GM10266 (cell line): ENCODE results near the gene RIPOR3.

Experiments
- DNase-seq: peaks from one replicate; pipeline ENCODE4 v3.0.0; 2012; ENCODE audit errors: extremely low spot score
- TF ChIP-seq, protein P1 (sequence below): IDR thresholded peaks from 2 replicates; pipeline ENCODE4 v1.5.1; 2012; ENCODE audit warnings: mild to moderate bottlenecking, low read depth; ENCODE audit not compliant: control insufficient read depth, insufficient read depth; ENCODE audit errors: missing control alignments

Gene RIPOR3

DNA sequence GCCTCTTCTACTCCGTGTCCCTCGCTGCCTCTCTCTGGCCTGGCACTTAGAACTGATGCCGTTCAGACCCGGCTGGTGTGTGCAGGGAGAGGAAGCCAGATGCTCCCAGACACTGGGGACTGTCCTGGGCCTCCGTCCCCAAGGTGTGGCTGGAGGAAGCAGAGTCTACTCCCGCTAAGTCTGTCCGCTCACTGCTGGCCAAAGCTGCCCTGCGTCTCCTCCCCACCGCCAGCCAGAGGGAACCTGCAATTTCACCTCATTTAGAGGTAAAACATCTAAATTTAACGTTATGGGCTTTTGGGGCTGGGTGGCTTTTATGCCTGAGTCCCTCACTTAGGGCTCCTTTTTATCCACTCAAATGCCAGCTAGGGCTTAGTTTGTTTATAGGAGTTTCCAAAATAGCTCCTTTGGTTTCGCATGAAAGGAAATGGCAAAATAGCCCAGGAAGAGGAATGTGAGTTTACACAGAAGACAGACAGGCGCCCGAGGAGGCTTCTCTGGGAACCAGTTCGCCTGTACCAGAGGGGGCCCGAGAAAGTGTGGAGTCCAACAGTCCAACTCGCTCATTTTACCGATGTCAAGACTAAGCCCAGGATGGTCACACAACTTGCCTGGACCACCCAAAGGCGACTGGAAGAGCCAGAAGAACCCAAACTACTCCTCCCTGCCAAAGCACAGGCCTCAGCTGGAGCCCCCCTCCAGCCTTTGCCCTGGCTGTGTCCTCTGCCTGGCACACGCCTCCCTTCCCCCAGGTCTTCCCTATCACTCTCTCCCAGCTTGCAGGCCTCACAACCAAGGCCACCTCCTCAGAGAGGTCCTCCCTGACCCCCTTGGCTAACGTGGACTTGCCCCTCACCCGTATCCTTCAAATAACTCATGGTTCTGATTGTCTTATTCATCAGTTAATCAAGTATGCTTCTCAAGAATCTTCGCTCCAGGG, 54.5 kb downstream of the RIPOR3 start:
- TF ChIP-seq, protein P1, sequence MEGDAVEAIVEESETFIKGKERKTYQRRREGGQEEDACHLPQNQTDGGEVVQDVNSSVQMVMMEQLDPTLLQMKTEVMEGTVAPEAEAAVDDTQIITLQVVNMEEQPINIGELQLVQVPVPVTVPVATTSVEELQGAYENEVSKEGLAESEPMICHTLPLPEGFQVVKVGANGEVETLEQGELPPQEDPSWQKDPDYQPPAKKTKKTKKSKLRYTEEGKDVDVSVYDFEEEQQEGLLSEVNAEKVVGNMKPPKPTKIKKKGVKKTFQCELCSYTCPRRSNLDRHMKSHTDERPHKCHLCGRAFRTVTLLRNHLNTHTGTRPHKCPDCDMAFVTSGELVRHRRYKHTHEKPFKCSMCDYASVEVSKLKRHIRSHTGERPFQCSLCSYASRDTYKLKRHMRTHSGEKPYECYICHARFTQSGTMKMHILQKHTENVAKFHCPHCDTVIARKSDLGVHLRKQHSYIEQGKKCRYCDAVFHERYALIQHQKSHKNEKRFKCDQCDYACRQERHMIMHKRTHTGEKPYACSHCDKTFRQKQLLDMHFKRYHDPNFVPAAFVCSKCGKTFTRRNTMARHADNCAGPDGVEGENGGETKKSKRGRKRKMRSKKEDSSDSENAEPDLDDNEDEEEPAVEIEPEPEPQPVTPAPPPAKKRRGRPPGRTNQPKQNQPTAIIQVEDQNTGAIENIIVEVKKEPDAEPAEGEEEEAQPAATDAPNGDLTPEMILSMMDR, result no peak
- no peak for DNase-seq

DNA sequence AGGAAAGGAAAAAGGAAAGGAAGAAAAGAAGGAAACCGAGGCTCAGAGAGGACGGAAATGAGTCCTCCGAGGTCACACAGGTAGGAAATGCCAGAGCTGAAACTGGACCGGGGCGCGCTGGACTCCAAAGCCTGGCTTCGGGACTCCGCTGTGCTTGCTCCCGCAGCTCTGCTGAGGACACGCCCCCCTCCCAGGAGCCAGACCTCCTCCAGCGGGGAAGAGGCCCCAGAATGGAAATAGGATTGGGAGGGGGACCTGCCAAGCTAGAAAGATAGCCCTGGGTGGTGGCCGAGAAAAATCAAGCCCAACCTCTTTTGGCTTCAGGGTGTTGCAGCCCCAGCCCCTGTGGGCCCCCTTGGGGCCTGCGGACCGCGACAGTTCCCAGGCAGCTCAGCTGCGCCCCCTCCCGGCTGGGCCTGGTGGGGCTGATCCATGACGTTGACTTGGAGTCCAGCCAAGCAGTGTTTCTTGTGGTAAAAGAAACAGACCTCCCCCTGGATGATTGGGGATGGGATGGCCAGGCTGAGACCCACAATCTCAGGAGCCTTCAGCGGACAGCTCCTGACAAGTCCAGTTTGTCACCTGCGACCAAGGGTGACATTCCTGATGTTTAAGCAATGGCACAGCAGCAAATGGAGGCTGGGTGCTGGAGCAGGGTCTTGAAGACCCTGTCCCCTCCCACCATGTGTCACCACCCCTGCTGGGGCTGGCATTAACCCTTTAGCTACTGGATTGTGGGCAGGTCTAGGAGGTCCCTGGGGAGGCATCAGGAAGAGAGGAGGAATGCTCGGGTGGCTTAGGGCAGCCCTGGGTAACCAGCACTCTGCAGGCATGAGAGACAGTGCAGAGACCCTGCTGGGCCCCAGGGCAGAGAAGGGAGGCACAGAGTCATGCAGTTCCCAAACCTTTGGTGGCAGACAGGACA, 55.4 kb downstream of the RIPOR3 start:
- peak; percentile 73 for DNase-seq
- TF ChIP-seq, protein P1, result peak; percentile 80

DNA sequence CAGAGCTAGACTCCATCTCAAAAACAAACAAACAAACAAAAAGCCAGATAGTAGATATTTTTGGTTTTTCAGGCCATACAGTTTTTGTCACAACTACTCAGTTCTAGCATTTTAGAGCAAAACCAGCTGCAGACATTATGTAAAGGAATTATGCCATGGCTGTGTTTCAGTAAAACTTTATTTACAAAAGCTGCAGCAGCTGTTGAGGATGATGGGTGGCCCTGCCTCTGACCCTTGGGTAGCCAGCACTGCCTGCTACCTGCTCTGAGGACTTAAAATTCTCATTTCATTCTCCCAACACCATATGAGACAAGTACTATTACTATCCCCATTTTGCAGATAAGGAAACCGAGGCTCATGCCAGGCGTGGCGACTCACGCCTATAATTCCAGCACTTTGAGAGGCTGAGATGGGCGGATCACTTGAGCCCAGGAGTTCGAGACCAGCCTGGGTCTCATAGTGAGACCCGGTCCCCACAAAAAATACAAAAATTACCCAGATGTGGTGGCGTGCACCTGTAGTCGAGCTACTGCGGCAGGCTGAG, 56.3 kb downstream of the RIPOR3 start:
- DNase-seq, result no peak
- TF ChIP-seq, protein P1, result no peak

DNA sequence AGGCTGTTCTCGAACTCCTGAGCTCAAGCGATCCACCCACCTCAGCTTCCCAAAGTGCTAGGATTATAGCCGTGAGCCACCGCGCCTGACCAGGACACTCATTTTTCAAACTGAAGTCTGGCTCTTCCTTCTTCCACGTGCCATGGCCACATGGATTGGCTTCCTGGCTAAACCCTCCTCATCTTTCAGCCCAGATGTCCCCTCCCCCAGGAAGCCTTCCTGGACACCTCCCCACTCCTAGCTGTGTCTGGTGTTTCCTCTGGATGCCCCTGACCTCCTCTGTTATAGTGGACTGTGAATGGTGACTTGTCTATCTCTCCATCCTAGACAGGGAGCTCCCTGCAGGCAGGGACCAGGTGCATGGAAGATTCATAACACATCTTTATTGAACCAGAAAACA, 57.2 kb downstream of the RIPOR3 start:
- no peak for DNase-seq
- TF ChIP-seq, protein P1, result no peak

GRCh38 chr20:50633361-50633760, 58.0 kb downstream of the RIPOR3 start:
- DNase-seq, result no peak
- TF ChIP-seq, protein P1, result no peak

- TF ChIP-seq, protein P1, result no peak
- DNase-seq, result no peak
These were observed 58.6 kb downstream of the RIPOR3 start for GRCh38 chr20:50632701-50633100.
